ENCODE results near the gene SMC1A. TPM values are rescaled to one million over a fixed set of nuclear protein-coding genes. Genes with fewer than 3 reads are reported as not detected.
A peak's percentile ranks its signal among the peaks of the same experiment; 100 is the strongest.
"Not testable (repeated sequence)": the region's sequence is repeated elsewhere in the genome, so short reads cannot be mapped to it uniquely, and the experiment has no call there.

SMC1A gene
- total RNA-seq, result 10 to 100 TPM; 25.3 to 38.3 (median 34.1) TPM

DNA sequence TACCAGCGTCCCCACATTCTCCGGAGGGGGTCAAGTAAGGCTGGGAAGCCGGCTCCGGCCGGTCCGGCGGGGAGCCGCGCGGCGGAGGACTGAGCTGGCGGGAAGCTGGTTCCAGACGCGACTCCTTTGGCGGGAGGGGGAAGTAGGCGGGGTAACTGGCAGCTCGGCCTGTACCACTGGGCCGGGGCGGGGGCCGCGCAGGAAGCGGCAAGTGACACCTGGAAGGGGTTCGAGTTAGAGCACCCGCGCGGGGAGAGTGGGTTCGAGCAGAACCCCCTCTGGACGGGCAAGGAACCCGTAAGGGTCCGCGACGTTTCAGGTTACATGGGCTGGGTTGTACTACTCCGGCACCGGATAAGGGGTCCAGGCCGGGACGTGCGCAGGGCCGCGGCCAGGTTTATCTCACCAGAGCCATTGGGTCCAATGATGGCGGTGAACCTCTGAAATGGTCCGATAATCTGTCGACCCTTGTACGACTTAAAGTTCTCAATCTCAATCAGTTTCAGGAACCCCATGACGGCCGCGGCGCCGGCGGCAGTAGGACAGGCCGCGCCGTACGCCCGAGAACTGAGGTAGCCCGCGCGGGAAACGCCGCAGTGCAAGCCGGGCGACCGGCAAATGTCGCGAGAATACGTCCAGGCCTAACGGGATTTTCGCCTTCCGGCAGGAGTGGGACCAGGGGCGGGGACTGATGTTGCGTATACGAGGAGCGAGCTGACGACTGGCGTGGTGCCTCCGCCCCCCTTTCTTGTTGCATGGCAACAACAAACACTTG is at the start of gene SMC1A:
SMC1A (minus strand) TSS at position 569 of the 775 bp plus-strand sequence; CDS start at position 515, 54 bp downstream.
- peak; percentile 94 to 98 for DNase-seq (ENCODE audit: low spot score in 2 of 2)

GRCh38 chrX:53471346-53471745 is 48.9 kb upstream of the SMC1A start:
- no peaks in the 10 kb centered on the region for H3K4me1 ChIP-seq
- no peak overlapping the region for H3K4me3 ChIP-seq
- no peaks in the 10 kb centered on the region for H3K36me3 ChIP-seq
- TF ChIP-seq POLR2AphosphoS5 (IDR thresholded peaks at IDR 0.05) (no peak), POLR2A (IDR thresholded peaks at IDR 0.05) (no peak), CTCF (IDR thresholded peaks at IDR 0.05) (no peak)
- H3K27ac ChIP-seq, result no peak overlapping the region
- no peak for DNase-seq (ENCODE audit: low spot score in 2 of 2)
- H3K27me3 ChIP-seq, result peaks cover 0 to 42% of the 10 kb centered on the region in 2 donors
- H3K9me3 ChIP-seq, result no peaks in the 10 kb centered on the region
- intact Hi-C loops (cut with DNase I; ENCODE audit: low total_unique reads), result no loop called here

More for the DNA sequence above, at the start of gene SMC1A:
- TF ChIP-seq CTCF (IDR thresholded peaks at IDR 0.05), result peak in 1 of 3 donors; percentile 15
- TF ChIP-seq POLR2AphosphoS5 (IDR thresholded peaks at IDR 0.05), result peak; percentile 66 to 87 (median 81)
- TF ChIP-seq POLR2A (IDR thresholded peaks at IDR 0.05), result peak; percentile 43
- intact Hi-C loops (cut with DNase I; ENCODE audit: low total_unique reads), result no loop called here
- Histone ChIP-seq H3K9me3 (no peaks in the 10 kb centered on the region), H3K4me3 (peak within 1 kb of the TSS; percentile 58 to 94 (median 69)), H3K27me3 (no peaks in the 10 kb centered on the region), H3K4me1 (peaks cover 7 to 13% of the 10 kb centered on the region in 2 donors), H3K27ac (peak within 1 kb of the TSS; percentile 97 to 100), H3K36me3 (no peaks in the 10 kb centered on the region)

- DNase-seq (ENCODE audit: low spot score in 2 of 2); H3K9me3 ChIP-seq; H3K4me1 ChIP-seq; H3K36me3 ChIP-seq; intact Hi-C loops (cut with DNase I; ENCODE audit: low total_unique reads); H3K4me3 ChIP-seq; H3K27ac ChIP-seq: not testable (repeated sequence)
- peaks cover 0 to 32% of the 10 kb centered on the region in 2 donors for H3K27me3 ChIP-seq
Observed at GRCh38 chrX:53468659-53469058, 46.2 kb upstream of the SMC1A start.

DNA sequence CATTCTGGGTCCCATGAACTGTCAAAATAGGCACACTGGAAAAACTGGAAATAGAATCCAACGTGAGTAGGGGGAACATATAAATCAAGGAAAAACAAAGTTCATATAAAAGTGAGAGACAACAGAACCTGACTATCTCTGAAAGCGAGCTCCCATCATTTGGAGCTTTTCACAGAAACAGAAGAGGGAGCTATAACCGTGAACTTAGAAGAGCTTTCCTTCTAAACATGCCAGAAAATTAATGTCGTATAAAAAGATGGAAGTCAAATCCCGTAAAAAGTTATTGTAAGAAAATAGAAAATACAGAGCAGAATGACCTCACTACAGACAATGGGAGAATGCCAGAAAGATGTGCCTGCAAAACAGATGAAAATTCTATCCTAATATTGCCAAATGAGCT is 35.6 kb upstream of the SMC1A start:
- no peak for TF ChIP-seq CTCF (IDR thresholded peaks at IDR 0.05)
- no peaks in the 10 kb centered on the region for H3K4me1 ChIP-seq
- H3K36me3 ChIP-seq, result no peaks in the 10 kb centered on the region
- H3K9me3 ChIP-seq, result no peaks in the 10 kb centered on the region
- H3K27me3 ChIP-seq, result peaks cover 0 to 54% of the 10 kb centered on the region in 2 donors
- no peak for DNase-seq (ENCODE audit: low spot score in 2 of 2)
- no peak overlapping the region for H3K27ac ChIP-seq
- H3K4me3 ChIP-seq, result no peak overlapping the region
- intact Hi-C loops (cut with DNase I; ENCODE audit: low total_unique reads), result no loop called here

DNA sequence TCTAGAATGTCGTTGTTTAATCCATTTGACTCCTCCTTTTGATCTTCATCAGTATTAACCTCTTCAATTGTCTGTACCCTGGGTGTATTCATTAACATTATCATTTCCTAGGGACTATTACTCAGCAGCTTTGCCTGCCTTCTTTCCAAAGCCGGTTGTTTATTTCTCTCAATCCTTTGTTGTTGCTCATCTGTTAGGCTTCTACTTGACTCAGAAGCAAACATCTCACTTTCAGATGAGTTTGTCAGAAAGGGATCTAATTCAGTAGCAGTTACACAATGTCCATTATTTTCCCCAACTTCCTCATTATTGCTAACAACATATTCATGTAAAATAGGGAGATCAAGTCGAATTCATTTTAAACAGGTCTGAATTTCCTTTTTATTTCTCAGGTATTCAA is 33.8 kb upstream of the SMC1A start:
- no peak overlapping the region for H3K27ac ChIP-seq
- H3K9me3 ChIP-seq, result no peaks in the 10 kb centered on the region
- no peaks in the 10 kb centered on the region for H3K36me3 ChIP-seq
- no peak for TF ChIP-seq POLR2AphosphoS5 (IDR thresholded peaks at IDR 0.05)
- no peak for TF ChIP-seq CTCF (IDR thresholded peaks at IDR 0.05)
- no peak for TF ChIP-seq POLR2A (IDR thresholded peaks at IDR 0.05)
- H3K4me3 ChIP-seq, result no peak overlapping the region
- no peak for DNase-seq (ENCODE audit: low spot score in 2 of 2)
- intact Hi-C loops (cut with DNase I; ENCODE audit: low total_unique reads), result no loop called here
- no peaks in the 10 kb centered on the region for H3K4me1 ChIP-seq
- H3K27me3 ChIP-seq, result peaks cover 0 to 56% of the 10 kb centered on the region in 2 donors

All from breast epithelium (tissue), 4 donors.